Stomach smooth muscle (tissue), 2 donors: ENCODE data around the gene PPIP5K2.
"Not testable (repeated sequence)": the region's sequence is repeated elsewhere in the genome, so short reads cannot be mapped to it uniquely, and the experiment has no call there.

Experiments
- H3K27ac ChIP-seq: one replicate; pipeline ENCODE4 v1.7.0; 2013; ENCODE audit warnings: mild to moderate bottlenecking, low read length, inconsistent platforms
- H3K27me3 ChIP-seq, 2 donors: one replicate each; pipeline ENCODE4 v1.7.0; 2013; ENCODE audit warnings: low read length in 2 of 2; ENCODE audit not compliant: insufficient read depth in 2 of 2, control insufficient read depth in 1 of 2
- H3K36me3 ChIP-seq, 2 donors: one replicate each; pipeline ENCODE4 v1.7.0; 2013; ENCODE audit warnings: low read length in 2 of 2; ENCODE audit not compliant: control insufficient read depth in 2 of 2, insufficient read depth in 2 of 2
- H3K4me1 ChIP-seq: one replicate; pipeline ENCODE4 v1.7.0; 2013; ENCODE audit warnings: low read length; ENCODE audit not compliant: control insufficient read depth, insufficient read depth
- H3K4me3 ChIP-seq, 2 donors: one replicate each; pipeline ENCODE4 v1.7.0; 2013; ENCODE audit warnings: low read length in 2 of 2
- H3K9ac ChIP-seq, 2 donors: one replicate each; pipeline ENCODE4 v1.7.0; 2013; ENCODE audit warnings: low read length in 2 of 2, mild to moderate bottlenecking in 1 of 2
- H3K9me3 ChIP-seq, 2 donors: one replicate each; pipeline ENCODE4 v1.7.0; 2013; ENCODE audit warnings: low read length in 2 of 2; ENCODE audit not compliant: control insufficient read depth in 2 of 2
- donor health status: healthy.
- donor health status: Pancreatic carcinoma.

Gene PPIP5K2

GRCh38 chr5:103145196-103145595 lies 25.1 kb downstream of the PPIP5K2 start:
- Histone ChIP-seq H3K36me3 (peaks cover 0 to 3% of the 10 kb centered on the region in 2 donors), H3K4me3 (no peak overlapping the region), H3K9me3 (no peaks in the 10 kb centered on the region), H3K9ac (no peak overlapping the region), H3K27me3 (no peaks in the 10 kb centered on the region), H3K4me1 (no peaks in the 10 kb centered on the region), H3K27ac (no peak overlapping the region)

GRCh38 chr5:103148213-103148612 lies 28.1 kb downstream of the PPIP5K2 start:
- H3K27ac ChIP-seq: no peak overlapping the region
- H3K9me3 ChIP-seq: no peaks in the 10 kb centered on the region
- no peaks in the 10 kb centered on the region for H3K4me1 ChIP-seq
- no peak overlapping the region for H3K4me3 ChIP-seq
- no peak overlapping the region for H3K9ac ChIP-seq
- H3K27me3 ChIP-seq: no peaks in the 10 kb centered on the region
- peaks cover 0 to 6% of the 10 kb centered on the region in 2 donors for H3K36me3 ChIP-seq

- Histone ChIP-seq H3K4me3 (no peak overlapping the region), H3K9ac (no peak overlapping the region), H3K36me3 (peaks cover 0 to 6% of the 10 kb centered on the region in 2 donors), H3K27me3 (no peaks in the 10 kb centered on the region), H3K4me1 (no peaks in the 10 kb centered on the region), H3K27ac (no peak overlapping the region), H3K9me3 (no peaks in the 10 kb centered on the region)
These were observed 31.1 kb downstream of the PPIP5K2 start for GRCh38 chr5:103151156-103151555.

GRCh38 chr5:103166706-103167105 lies 46.6 kb downstream of the PPIP5K2 start:
- Histone ChIP-seq H3K36me3 (peaks cover 9 to 15% of the 10 kb centered on the region in 2 donors), H3K9ac (no peak overlapping the region), H3K4me1 (no peaks in the 10 kb centered on the region), H3K27ac (no peak overlapping the region), H3K4me3 (no peak overlapping the region), H3K27me3 (no peaks in the 10 kb centered on the region), H3K9me3 (no peaks in the 10 kb centered on the region)

GRCh38 chr5:103174147-103174546 lies 54.0 kb downstream of the PPIP5K2 start:
- H3K27ac ChIP-seq: no peak overlapping the region
- no peaks in the 10 kb centered on the region for H3K4me1 ChIP-seq
- H3K9me3 ChIP-seq: no peaks in the 10 kb centered on the region
- no peak overlapping the region for H3K4me3 ChIP-seq
- H3K27me3 ChIP-seq: no peaks in the 10 kb centered on the region
- H3K36me3 ChIP-seq: peaks cover 3 to 20% of the 10 kb centered on the region in 2 donors
- no peak overlapping the region for H3K9ac ChIP-seq

- H3K9ac ChIP-seq: no peak overlapping the region
- H3K36me3 ChIP-seq: peaks cover 3 to 20% of the 10 kb centered on the region in 2 donors
These were observed 57.4 kb downstream of the PPIP5K2 start for GRCh38 chr5:103177543-103177942.

GRCh38 chr5:103178167-103178566 lies 58.1 kb downstream of the PPIP5K2 start:
- peaks cover 3 to 20% of the 10 kb centered on the region in 2 donors for H3K36me3 ChIP-seq
- H3K9ac ChIP-seq: no peak overlapping the region
- no peak overlapping the region for H3K4me3 ChIP-seq
- H3K4me1 ChIP-seq: no peaks in the 10 kb centered on the region
- no peaks in the 10 kb centered on the region for H3K27me3 ChIP-seq
- no peak overlapping the region for H3K27ac ChIP-seq
- no peaks in the 10 kb centered on the region for H3K9me3 ChIP-seq

More at GRCh38 chr5:103177543-103177942, 57.4 kb downstream of the PPIP5K2 start:
- H3K4me1 ChIP-seq: no peaks in the 10 kb centered on the region
- no peak overlapping the region for H3K27ac ChIP-seq
- no peak overlapping the region for H3K4me3 ChIP-seq
- H3K9me3 ChIP-seq: no peaks in the 10 kb centered on the region
- H3K27me3 ChIP-seq: no peaks in the 10 kb centered on the region

- Histone ChIP-seq H3K4me3 (no peak overlapping the region), H3K4me1 (no peaks in the 10 kb centered on the region), H3K9me3 (no peaks in the 10 kb centered on the region), H3K36me3 (peaks cover 12 to 21% of the 10 kb centered on the region in 2 donors), H3K9ac (no peak overlapping the region), H3K27ac (no peak overlapping the region), H3K27me3 (no peaks in the 10 kb centered on the region)
These were observed 66.1 kb downstream of the PPIP5K2 start for GRCh38 chr5:103186152-103186551.

- Histone ChIP-seq H3K27ac (no peak overlapping the region), H3K4me3 (no peak overlapping the region), H3K9ac (no peak overlapping the region), H3K4me1 (no peaks in the 10 kb centered on the region), H3K9me3 (no peaks in the 10 kb centered on the region), H3K36me3 (peaks cover 13 to 32% of the 10 kb centered on the region in 2 donors), H3K27me3 (no peaks in the 10 kb centered on the region)
These were observed 68.3 kb downstream of the PPIP5K2 start for GRCh38 chr5:103188436-103188835.

GRCh38 chr5:103203226-103203625 lies 83.1 kb downstream of the PPIP5K2 start:
- Histone ChIP-seq H3K4me1 (no peaks in the 10 kb centered on the region), H3K9me3 (no peaks in the 10 kb centered on the region), H3K27me3 (no peaks in the 10 kb centered on the region), H3K9ac (no peak overlapping the region), H3K27ac (no peak overlapping the region), H3K4me3 (no peak overlapping the region), H3K36me3 (peaks cover 8 to 9% of the 10 kb centered on the region in 2 donors)

- not testable (repeated sequence) for H3K4me3 ChIP-seq, H3K36me3 ChIP-seq, H3K9ac ChIP-seq, H3K4me1 ChIP-seq, H3K27ac ChIP-seq, H3K27me3 ChIP-seq, H3K9me3 ChIP-seq
These were observed 84.9 kb downstream of the PPIP5K2 start for GRCh38 chr5:103204990-103205389.
